PC-9 (cell line): Measurements from ENCODE around the gene ZNF85. TPM values are rescaled to one million over a fixed set of nuclear protein-coding genes. Genes with fewer than 3 reads are reported as not detected.

Source experiments
- Bru-seq: library from RNA; stranded (reverse); fragments of 400-500 nt; gene quantifications from one replicate; lab custom pipeline; 2021; lab: Mats Ljungman, UMichigan
- BruChase-seq, 2 experiments: library from RNA; stranded (reverse); fragments of 400-500 nt; gene quantifications; one replicate each; lab custom pipeline; 2021; lab: Mats Ljungman, UMichigan
- BruUV-seq: library from RNA; stranded (reverse); fragments of 400-500 nt; replicated peaks from 2 replicates; lab custom pipeline; 2021; lab: Mats Ljungman, UMichigan
- CTCF ChIA-PET: fragments of 300-600 bp; sonication (Branson Sonifier 250); formaldehyde crosslinking; loops from one replicate; lab custom pipeline; 2022; ENCODE audit warnings: antibody characterized with exemption; lab: Charles Lee
- POLR2A ChIA-PET: fragments of 300-600 bp; sonication (Branson Sonifier 250); formaldehyde crosslinking; loops from one replicate; lab custom pipeline; 2022; ENCODE audit warnings: antibody characterized with exemption; ENCODE audit not compliant: unreplicated experiment; lab: Charles Lee
- DNase-seq, 2 experiments: peaks; one replicate each; pipeline versions ENCODE4 v3.0.0 to v3.0.0-alpha.2; 2015 to 2022; ENCODE audit warnings: mixed read lengths in 1 of 2
- H2AFZ ChIP-seq: fragments of 200-600 bp; sonication (generic); 2 replicates; pipeline ENCODE4 v1.8.1; 2017; ENCODE audit warnings: antibody characterized with exemption
- H3F3A ChIP-seq: fragments of 200-600 bp; sonication (generic); 2 replicates; pipeline ENCODE4 v1.8.1; 2017; ENCODE audit warnings: antibody characterized with exemption, mild to moderate bottlenecking, low read depth; ENCODE audit not compliant: insufficient read depth
- H3K27ac ChIP-seq: fragments of 200-600 bp; sonication (generic); 2 replicates; pipeline ENCODE4 v1.6.1; 2016; ENCODE audit warnings: mixed run types
- H3K27me3 ChIP-seq: fragments of 200-600 bp; sonication (generic); 2 replicates; pipeline ENCODE4 v1.6.1; 2016; ENCODE audit warnings: low read depth, mixed run types; ENCODE audit not compliant: insufficient read depth
- H3K36me3 ChIP-seq: fragments of 200-600 bp; sonication (generic); 2 replicates; pipeline ENCODE4 v1.6.1; 2016; ENCODE audit warnings: low read depth, mixed run types
- H3K4me1 ChIP-seq: fragments of 200-600 bp; sonication (generic); replicated peaks from 2 replicates; pipeline ENCODE4 v1.6.1; 2016; ENCODE audit warnings: mixed run types; ENCODE audit not compliant: insufficient read depth
- H3K4me2 ChIP-seq: fragments of 200-600 bp; sonication (generic); 2 replicates; pipeline ENCODE4 v1.6.1; 2017; ENCODE audit warnings: mixed run types
- H3K4me3 ChIP-seq: fragments of 200-600 bp; sonication (generic); 2 replicates; pipeline ENCODE4 v1.6.1; 2016; ENCODE audit warnings: mixed run types
- H3K79me2 ChIP-seq: fragments of 200-600 bp; sonication (generic); 2 replicates; pipeline ENCODE4 v1.6.1; 2017; ENCODE audit warnings: low read depth, mixed run types
- H3K9me2 ChIP-seq: fragments of 200-600 bp; sonication (generic); 2 replicates; pipeline ENCODE4 v1.8.1; 2017; ENCODE audit warnings: mild to moderate bottlenecking; ENCODE audit not compliant: insufficient read depth
- H3K9me3 ChIP-seq: fragments of 200-600 bp; sonication (generic); 2 replicates; pipeline ENCODE4 v1.8.1; 2016; ENCODE audit warnings: low read depth; ENCODE audit not compliant: insufficient read depth
- H4K20me1 ChIP-seq: fragments of 200-600 bp; sonication (generic); 2 replicates; pipeline ENCODE4 v1.8.1; 2017; ENCODE audit not compliant: insufficient read depth
- EZH2 ChIP-seq: fragments of 200-600 bp; sonication (generic); IDR thresholded peaks from 2 replicates; pipeline ENCODE4 v1.8.0; 2017; ENCODE audit warnings: antibody characterized with exemption, low read depth
- intact Hi-C: fragments of 100-400 bp; cut with micrococcal nuclease; formaldehyde crosslinking; loops from one replicate; pipeline ENCODE4 v1.10.0; 2022; ENCODE audit not compliant: unreplicated experiment
- long read RNA-seq: library from polyadenylated mRNA; stranded (forward); transcript quantifications from one replicate; pipeline ENCODE4 v2.0.0, GENCODE V29; 2022
- total RNA-seq: library from RNA; stranded (reverse); gene quantifications from 2 replicates; pipeline ENCODE4 v1.2.3, GENCODE V29; 2021
- TF ChIP-seq, protein P1 (sequence below): fragments of 200-600 bp; sonication (generic); conservative IDR thresholded peaks from 2 replicates; pipeline ENCODE4 v1.6.1; 2017; ENCODE audit warnings: mixed run types, antibody characterized with exemption, mild to moderate bottlenecking, moderate library complexity

The ZNF85 gene
- total RNA-seq (5.7 and 6.4 TPM in 2 replicates), Bru-seq, nascent RNA (percentile 75 among the genes with signal in this experiment), BruChase-seq, experiment 1, labeled RNA remaining after a 2-hour chase (percentile 56 among the genes with signal in this experiment), BruChase-seq, experiment 2, labeled RNA remaining after a 6-hour chase (percentile 46 among the genes with signal in this experiment)
- long read RNA-seq, partial matches to known transcripts: 0 of 7 reads
- long read RNA-seq, other reads (novel, unspliced or antisense): 2 of 7 reads

DNA sequence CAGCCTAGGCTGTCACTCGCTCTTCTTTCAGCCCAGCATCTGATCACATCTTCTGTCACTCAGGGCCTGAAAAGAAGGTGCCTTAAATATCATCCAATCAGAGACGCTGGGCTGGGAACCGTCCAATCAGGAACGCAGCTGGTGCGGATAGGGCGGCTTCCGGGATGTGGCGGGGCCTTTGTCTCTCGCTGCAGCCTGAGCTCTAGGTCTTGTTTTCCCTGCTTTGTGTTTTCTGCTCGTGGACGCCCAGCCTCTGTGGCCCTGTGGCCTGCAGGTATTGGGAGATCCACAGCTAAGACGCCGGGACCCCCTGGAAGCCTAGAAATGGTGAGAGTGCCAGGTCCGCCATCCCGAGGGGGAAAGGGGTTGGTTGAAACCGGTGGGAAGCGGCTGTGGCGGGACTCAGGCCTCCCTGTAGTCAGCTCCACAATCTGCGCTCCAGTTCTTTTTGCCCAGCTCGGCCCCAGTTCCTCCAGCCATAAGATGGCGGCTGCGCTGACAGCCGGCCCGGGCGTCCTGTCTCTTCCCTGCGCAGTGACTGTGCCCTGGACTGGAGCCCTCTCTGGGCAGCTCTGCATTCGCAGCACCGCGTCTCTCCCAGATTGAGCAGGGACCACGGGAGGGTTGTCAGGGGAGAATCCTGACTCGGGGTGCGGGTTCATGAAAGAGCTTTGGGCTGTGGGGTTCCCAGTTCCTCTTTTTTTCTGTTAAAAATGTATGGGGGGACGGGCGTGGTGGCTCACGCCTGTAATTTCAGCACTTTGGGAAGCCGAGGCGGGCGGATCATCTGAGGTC, at the start of gene ZNF85:
ZNF85 (plus strand) TSS at position 175 of the 795 bp plus-strand sequence; CDS start at position 325, 150 bp downstream.
- Histone ChIP-seq H3K79me2 (0 out of 2 replicates have a peak, but pooled peaks cover 5% of the 10 kb centered on the region), H3K4me1 (no peaks in the 10 kb centered on the region; the same call in 1 of the 2 replicates), H3K4me2 (peak within 1 kb of the TSS; percentile 89), H2AFZ (peak within 1 kb of the TSS; percentile 99), H3F3A (peaks cover 6% of the 10 kb centered on the region; the same call in 1 of the 2 replicates), H3K36me3 (no peaks in the 10 kb centered on the region), H3K27ac (peak within 1 kb of the TSS; percentile 44; the same call in 1 of the 2 replicates), H3K9me3 (0 out of 2 replicates have a peak, but pooled peaks cover 8% of the 10 kb centered on the region), H3K4me3 (peak within 1 kb of the TSS; percentile 79), H3K27me3 (no peaks in the 10 kb centered on the region), H4K20me1 (no peaks in the 10 kb centered on the region), H3K9me2 (no peaks in the 10 kb centered on the region)
- DNase-seq: peak; percentile 86
- POLR2A ChIA-PET: interaction anchor here (0.5 to 1.0 kb wide), 7 partner anchors 89 to 987 kb away, joined by 3 to 11 read pairs (median 6); no protein-coding TSS in a partner anchor
- intact Hi-C loops: loop anchor here (5.0 kb wide), 1 partner anchor 219 kb away; the partner anchor contains the start of gene ZNF431
- TSS peak; percentile 64 for BruUV-seq
- CTCF ChIA-PET: no interaction called here
- TF ChIP-seq, protein P1, sequence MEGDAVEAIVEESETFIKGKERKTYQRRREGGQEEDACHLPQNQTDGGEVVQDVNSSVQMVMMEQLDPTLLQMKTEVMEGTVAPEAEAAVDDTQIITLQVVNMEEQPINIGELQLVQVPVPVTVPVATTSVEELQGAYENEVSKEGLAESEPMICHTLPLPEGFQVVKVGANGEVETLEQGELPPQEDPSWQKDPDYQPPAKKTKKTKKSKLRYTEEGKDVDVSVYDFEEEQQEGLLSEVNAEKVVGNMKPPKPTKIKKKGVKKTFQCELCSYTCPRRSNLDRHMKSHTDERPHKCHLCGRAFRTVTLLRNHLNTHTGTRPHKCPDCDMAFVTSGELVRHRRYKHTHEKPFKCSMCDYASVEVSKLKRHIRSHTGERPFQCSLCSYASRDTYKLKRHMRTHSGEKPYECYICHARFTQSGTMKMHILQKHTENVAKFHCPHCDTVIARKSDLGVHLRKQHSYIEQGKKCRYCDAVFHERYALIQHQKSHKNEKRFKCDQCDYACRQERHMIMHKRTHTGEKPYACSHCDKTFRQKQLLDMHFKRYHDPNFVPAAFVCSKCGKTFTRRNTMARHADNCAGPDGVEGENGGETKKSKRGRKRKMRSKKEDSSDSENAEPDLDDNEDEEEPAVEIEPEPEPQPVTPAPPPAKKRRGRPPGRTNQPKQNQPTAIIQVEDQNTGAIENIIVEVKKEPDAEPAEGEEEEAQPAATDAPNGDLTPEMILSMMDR: no peak
- TF ChIP-seq EZH2: no peak

DNA sequence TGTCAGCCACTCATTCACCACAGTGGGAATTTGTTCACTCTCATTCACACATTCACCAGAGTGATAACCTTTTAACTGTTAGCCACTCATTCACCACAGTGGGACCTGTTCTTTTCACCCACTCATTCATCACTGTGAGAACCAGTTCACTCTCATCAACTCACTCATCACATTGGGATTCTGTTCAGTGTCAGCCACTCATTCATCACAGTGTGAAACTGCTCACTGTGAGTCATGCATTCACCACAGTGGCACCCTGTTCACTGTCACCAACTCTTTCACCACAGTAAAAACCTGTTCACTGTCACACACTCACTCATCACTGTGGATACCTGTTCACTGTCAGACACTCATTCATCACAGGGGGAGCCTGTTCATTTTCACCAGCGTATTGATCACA, 43.5 kb upstream of the ZNF85 start:
- H3K27me3 ChIP-seq: no peaks in the 10 kb centered on the region
- no peak overlapping the region for H3K27ac ChIP-seq
- H3K4me2 ChIP-seq: no peak overlapping the region
- TF ChIP-seq, protein P1: no peak
- TF ChIP-seq EZH2: no peak
- no peaks in the 10 kb centered on the region for H4K20me1 ChIP-seq
- H3F3A ChIP-seq: no peaks in the 10 kb centered on the region
- BruUV-seq: no TSS peak
- ChIA-PET POLR2A (no interaction called here), CTCF (no interaction called here)
- no peak for DNase-seq
- H3K4me3 ChIP-seq: no peak overlapping the region
- H3K9me2 ChIP-seq: no peaks in the 10 kb centered on the region
- H3K9me3 ChIP-seq: no peaks in the 10 kb centered on the region; the same call in none of the 2 replicates
- H2AFZ ChIP-seq: no peak overlapping the region
- H3K79me2 ChIP-seq: no peaks in the 10 kb centered on the region
- no peaks in the 10 kb centered on the region for H3K36me3 ChIP-seq
- no peaks in the 10 kb centered on the region for H3K4me1 ChIP-seq
- intact Hi-C loops: no loop called here

DNA sequence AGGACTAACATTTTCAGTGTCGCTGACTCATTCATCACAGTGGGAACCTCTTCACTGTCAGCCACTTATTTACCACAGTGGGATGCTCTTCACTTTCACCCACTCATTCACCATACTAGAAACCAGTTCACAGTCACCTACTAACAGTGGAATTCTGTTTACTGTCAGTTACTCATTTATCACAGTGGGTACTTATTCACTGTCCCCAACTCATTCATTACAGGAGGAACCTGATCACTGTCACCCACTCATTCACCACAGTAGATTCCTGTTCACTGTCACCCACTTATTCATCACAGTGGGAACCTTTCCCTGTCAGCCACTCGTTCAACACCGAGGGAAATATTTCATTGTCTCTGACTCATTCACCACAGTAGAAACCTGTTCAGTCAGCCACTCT, 10.1 kb upstream of the ZNF85 start:
- no peaks in the 10 kb centered on the region for H3K36me3 ChIP-seq
- H3K9me3 ChIP-seq: peaks cover 28% of the 10 kb centered on the region
- no peaks in the 10 kb centered on the region for H3K4me1 ChIP-seq
- no peak overlapping the region for H3K4me3 ChIP-seq
- POLR2A ChIA-PET: no interaction called here
- H3K27me3 ChIP-seq: no peaks in the 10 kb centered on the region
- no peak overlapping the region for H2AFZ ChIP-seq
- H4K20me1 ChIP-seq: no peaks in the 10 kb centered on the region
- no peak overlapping the region for H3K27ac ChIP-seq
- no TSS peak for BruUV-seq
- H3K79me2 ChIP-seq: no peaks in the 10 kb centered on the region
- no peak for DNase-seq
- CTCF ChIA-PET: no interaction called here
- intact Hi-C loops: no loop called here
- no peaks in the 10 kb centered on the region for H3K9me2 ChIP-seq
- TF ChIP-seq, protein P1: no peak
- TF ChIP-seq EZH2: no peak
- H3F3A ChIP-seq: no peaks in the 10 kb centered on the region
- no peak overlapping the region for H3K4me2 ChIP-seq
